HepG2 (cell line): Measurements from ENCODE around the gene BBS9. TPM values are rescaled to one million over a fixed set of nuclear protein-coding genes. Genes with fewer than 3 reads are reported as not detected.

Experiments
- ATAC-seq: fragments of 200-7000 bp; cut with Tn5 transposase; 3 replicates; pipeline ENCODE4 v1.9.1; 2020; ENCODE audit warnings: mild to moderate bottlenecking, moderate library complexity
- BruUV-seq: library from RNA; stranded (reverse); fragments of 400-500 nt; replicated peaks from 2 replicates; lab custom pipeline; 2021; lab: Mats Ljungman, UMichigan
- CTCF ChIA-PET: fragments of 300-600 bp; formaldehyde crosslinking; extraction: SDS; loops from one replicate; lab custom pipeline; 2021; ENCODE audit warnings: low total read pairs, inconsistent platforms, low intra/inter-chr PET ratio; lab: Yijun Ruan, JAX
- POLR2A ChIA-PET: fragments of 350-600 bp; sonication (Branson Sonifier 250); formaldehyde crosslinking; loops from one replicate; lab custom pipeline; 2020; ENCODE audit warnings: antibody characterized with exemption, inconsistent platforms; lab: Yijun Ruan, JAX
- DNase-seq: peaks from one replicate; pipeline ENCODE4 v3.0.0-alpha.2; 2015; ENCODE audit warnings: low spot score
- FAIRE-seq: peaks from 3 replicates; lab custom pipeline; 2011; peaks lifted over from hg19 to GRCh38; lab: Jason Lieb, UNC
- H2AFZ ChIP-seq: one replicate; pipeline ENCODE4 v1.6.1; 2011; ENCODE audit warnings: low read length, inconsistent platforms
- H3K27ac ChIP-seq: fragments of 300-600 bp; 3 replicates; pipeline ENCODE4 v1.8.0; 2011; ENCODE audit warnings: mixed run types, mild to moderate bottlenecking, mixed read lengths, low read length, inconsistent platforms; ENCODE audit not compliant: insufficient read depth; ENCODE audit errors: extremely low read length
- H3K27me3 ChIP-seq, 2 experiments: fragments of 200-600 bp in 1 of 2; 2 replicates in 1 of 2; 3 replicates in 1 of 2; pipeline versions ENCODE4 v1.6.0 to v1.8.0; 2011; ENCODE audit warnings: low read length in 2 of 2, mild to moderate bottlenecking in 2 of 2, moderate library complexity in 2 of 2, inconsistent platforms in 1 of 2; ENCODE audit not compliant: insufficient read depth in 2 of 2, control insufficient read depth in 1 of 2
- H3K36me3 ChIP-seq, 2 experiments: fragments of 200-600 bp in 1 of 2; replicated peaks in 1 of 2; 2 replicates in 1 of 2; 3 replicates in 1 of 2; pipeline versions ENCODE4 v1.5.1 to v1.8.0; 2011; ENCODE audit warnings: low read length in 2 of 2, inconsistent platforms in 1 of 2; ENCODE audit not compliant: insufficient read depth in 2 of 2, control insufficient read depth in 1 of 2
- H3K4me1 ChIP-seq: 2 replicates; pipeline ENCODE4 v1.5.1; 2012; ENCODE audit warnings: low read length, inconsistent platforms; ENCODE audit not compliant: insufficient read depth
- H3K4me2 ChIP-seq: 2 replicates; pipeline ENCODE4 v1.6.0; 2011; ENCODE audit warnings: low read depth, low read length, inconsistent platforms
- H3K4me3 ChIP-seq, 3 experiments: fragments of 200-600 bp in 1 of 3; sonication (generic), shearing (Covaris generic) in 1 of 3; replicated peaks in 1 of 3; 2 replicates each; pipeline ENCODE4 v1.5.1; 2011 to 2016; ENCODE audit warnings: low read length in 3 of 3, inconsistent platforms in 2 of 3, low read depth in 2 of 3, mild to moderate bottlenecking in 2 of 3, control low read depth in 1 of 3, mixed read lengths in 1 of 3; ENCODE audit not compliant: insufficient read depth in 1 of 3
- H3K79me2 ChIP-seq: one replicate; pipeline ENCODE4 v1.6.1; 2011; ENCODE audit warnings: low read length, inconsistent platforms; ENCODE audit not compliant: insufficient read depth
- H3K9ac ChIP-seq: 2 replicates; pipeline ENCODE4 v1.6.0; 2011; ENCODE audit warnings: mild to moderate bottlenecking, low read depth, low read length, inconsistent platforms; ENCODE audit not compliant: insufficient read depth
- H3K9me3 ChIP-seq: 2 replicates; pipeline ENCODE4 v1.5.1; 2012; ENCODE audit warnings: mild to moderate bottlenecking, low read length
- H4K20me1 ChIP-seq: 2 replicates; pipeline ENCODE4 v1.6.0; 2011; ENCODE audit warnings: inconsistent platforms, mild to moderate bottlenecking, low read length, moderate library complexity; ENCODE audit not compliant: insufficient read depth
- ATF7-NPFF ChIP-seq: sonication (generic); formaldehyde crosslinking; IDR thresholded peaks from 2 replicates; pipeline ENCODE4 v1.8.1; 2023; ENCODE audit warnings: mild to moderate bottlenecking, low read depth, missing genetic modification reagents, moderate library complexity
- CENPT ChIP-seq: sonication (generic); formaldehyde crosslinking; IDR thresholded peaks from 2 replicates; pipeline ENCODE4 v1.8.0; 2022; ENCODE audit warnings: low read depth, mild to moderate bottlenecking, moderate library complexity, missing genetic modification reagents
- CREM ChIP-seq, 2 experiments: sonication (generic) in 1 of 2; formaldehyde crosslinking in 1 of 2; IDR thresholded peaks; 2 replicates each; pipeline versions ENCODE4 v1.4.0 to v1.6.1; 2016 to 2020; ENCODE audit warnings: antibody characterized with exemption in 1 of 2, mild to moderate bottlenecking in 1 of 2, missing genetic modification reagents in 1 of 2
- DBP ChIP-seq: sonication (generic); formaldehyde crosslinking; IDR thresholded peaks from 2 replicates; pipeline ENCODE4 v1.4.0; 2020; ENCODE audit warnings: missing genetic modification reagents; ENCODE audit errors: not compliant biosample characterization
- GMEB1 ChIP-seq: sonication (generic); formaldehyde crosslinking; IDR thresholded peaks from 2 replicates; pipeline ENCODE4 v1.5.1; 2020; ENCODE audit warnings: missing genetic modification reagents, mild to moderate bottlenecking, borderline replicate concordance
- GMEB2 ChIP-seq: IDR thresholded peaks from 2 replicates; pipeline ENCODE4 v1.6.1; 2016; ENCODE audit warnings: missing biosample characterization, missing genetic modification reagents, low read depth
- NFIB ChIP-seq: sonication (generic); formaldehyde crosslinking; IDR thresholded peaks from 2 replicates; pipeline ENCODE4 v1.9.0; 2021; ENCODE audit warnings: missing genetic modification reagents, mild to moderate bottlenecking, borderline replicate concordance
- NKX3-1 ChIP-seq: sonication (generic); formaldehyde crosslinking; IDR thresholded peaks from 2 replicates; pipeline ENCODE4 v1.5.0; 2020; ENCODE audit warnings: missing genetic modification reagents
- SNAI1 ChIP-seq: sonication (generic); formaldehyde crosslinking; IDR thresholded peaks from 2 replicates; pipeline ENCODE4 v1.5.0; 2020; ENCODE audit warnings: mild to moderate bottlenecking, missing genetic modification reagents, borderline replicate concordance
- ZBTB46 ChIP-seq: sonication (generic); formaldehyde crosslinking; IDR thresholded peaks from 2 replicates; pipeline ENCODE4 v1.4.0; 2020; ENCODE audit warnings: mild to moderate bottlenecking, missing genetic modification reagents, borderline replicate concordance
- ZNF275 ChIP-seq: sonication (generic); formaldehyde crosslinking; IDR thresholded peaks from 2 replicates; pipeline ENCODE4 v1.8.0; 2022; ENCODE audit warnings: missing genetic modification reagents, mild to moderate bottlenecking, inconsistent platforms, borderline replicate concordance
- ZNF549 ChIP-seq: sonication (generic); formaldehyde crosslinking; IDR thresholded peaks from 2 replicates; pipeline ENCODE4 v1.5.0; 2020; ENCODE audit warnings: missing genetic modification reagents
- ZNF652 ChIP-seq: IDR thresholded peaks from 2 replicates; pipeline ENCODE4 v1.6.1; 2016; ENCODE audit warnings: low read depth, borderline replicate concordance
- ZNF775 ChIP-seq: sonication (generic); formaldehyde crosslinking; IDR thresholded peaks from 2 replicates; pipeline ENCODE4 v1.4.0; 2020; ENCODE audit warnings: missing genetic modification reagents, mild to moderate bottlenecking, moderate library complexity, borderline replicate concordance
- WGBS: methylation state at CpG from one replicate; pipeline ENCODE4 v1.1.6; 2017; ENCODE audit warnings: low lambda C conversion rate; 5-methylcytosine and 5-hydroxymethylcytosine counted together
- in situ Hi-C: cut with HindIII; loops from 2 replicates; pipeline ENCODE4 v1.10.0; 2017; ENCODE audit warnings: low pct_unique_long_range_greater_than_20kb; ENCODE audit not compliant: extremely low pct_ligation_motif_present
- intact Hi-C: fragments of 100-400 bp; cut with micrococcal nuclease; formaldehyde crosslinking; loops from one replicate; pipeline ENCODE4 v1.10.0; 2022; ENCODE audit not compliant: unreplicated experiment
- polyA plus RNA-seq, 8 experiments: library from polyadenylated mRNA; depleted of rRNA in 3 of 8; stranded (reverse) in 7 of 8; unstranded in 1 of 8; fragments of >200 nt; fragmentation: Illumina TruSeq in 4 of 8; extraction: Trizol in 4 of 8; gene quantifications; 2 replicates each; pipeline versions ENCODE4 v1.2.1 to v1.2.3, GENCODE V29; 2011 to 2016; ENCODE audit warnings: low read depth in 4 of 8, missing spikeins in 1 of 8, mixed read lengths in 1 of 8; ENCODE audit not compliant: insufficient read depth in 1 of 8
- total RNA-seq, 5 experiments: library from RNA; depleted of rRNA; stranded (reverse); fragments of >200 nt; fragmentation: Illumina TruSeq; extraction: Trizol; gene quantifications; 2 replicates each; pipeline ENCODE4 v1.2.3, GENCODE V29; 2016; ENCODE audit warnings: low read depth in 1 of 5

BBS9 gene
- total and polyA plus RNA-seq, 2 of the 13 experiments (the other 11 are each of a cell fraction or from before 2014, with no cell fraction given): 5.1 to 7.8 TPM

- no peak overlapping the region for H3K27ac ChIP-seq
- ATAC-seq: no peak
- H3K4me1 ChIP-seq: no peaks in the 10 kb centered on the region
- H3K4me2 ChIP-seq: no peak overlapping the region
- ChIA-PET POLR2A (no interaction called here), CTCF (no interaction called here)
- H3K36me3 ChIP-seq: no peaks in the 10 kb centered on the region
- DNase-seq: no peak
- no peak overlapping the region for H2AFZ ChIP-seq
- no peak for FAIRE-seq
- BruUV-seq: no TSS peak
- no peaks in the 10 kb centered on the region for H3K9me3 ChIP-seq
- no peak overlapping the region for H3K9ac ChIP-seq
- in situ Hi-C loops: no loop called here
- no peaks in the 10 kb centered on the region for H3K27me3 ChIP-seq
- H4K20me1 ChIP-seq: no peaks in the 10 kb centered on the region
- H3K79me2 ChIP-seq: no peaks in the 10 kb centered on the region
- intact Hi-C loops: no loop called here
- 42% methylated on average over 3 of the region's 3 CpGs for WGBS
- no peak overlapping the region for H3K4me3 ChIP-seq
- no peak for TF ChIP-seq SNAI1 (CRISPR knock-in tag)
- TF ChIP-seq ZNF775 (CRISPR knock-in tag): no peak
- TF ChIP-seq CREM (IDR thresholded peaks at IDR 0.05): no peak
- no peak for TF ChIP-seq CREM (CRISPR knock-in tag; IDR thresholded peaks at IDR 0.05)
- TF ChIP-seq ZNF275 (CRISPR knock-in tag): no peak
- TF ChIP-seq CENPT (CRISPR knock-in tag): no peak
- TF ChIP-seq ATF7-NPFF (CRISPR knock-in tag): no peak
- TF ChIP-seq DBP: no peak
- TF ChIP-seq NFIB: no peak
- TF ChIP-seq GMEB1 (CRISPR knock-in tag): no peak
- no peak for TF ChIP-seq ZNF549 (CRISPR knock-in tag)
- no peak for TF ChIP-seq ZNF652 (CRISPR knock-in tag)
- TF ChIP-seq GMEB2 (CRISPR knock-in tag): no peak
- no peak for TF ChIP-seq ZBTB46 (CRISPR knock-in tag)
- TF ChIP-seq NKX3-1 (CRISPR knock-in tag): no peak
These were observed 382.4 kb downstream of the BBS9 start for GRCh38 chr7:33511778-33512177.
